HEK293T (cell line): ENCODE results near the gene TOMM5.

ENCODE experiments used
- CTCF ChIA-PET: fragments of 350-600 bp; formaldehyde crosslinking; extraction: SDS; loops from one replicate; lab custom pipeline; 2021; ENCODE audit warnings: antibody characterized with exemption, inconsistent platforms; lab: Yijun Ruan, JAX
- POLR2A ChIA-PET: fragments of 350-600 bp; formaldehyde crosslinking; extraction: SDS; loops from one replicate; lab custom pipeline; 2020; ENCODE audit warnings: antibody characterized with exemption, inconsistent platforms; lab: Yijun Ruan, JAX
- DNase-seq: peaks from one replicate; pipeline ENCODE4 v3.0.0; 2012; ENCODE audit warnings: mixed read lengths; ENCODE audit errors: extremely low spot score
- ARNT ChIP-seq: fragments of 450-650 bp; IDR thresholded peaks from 2 replicates; pipeline ENCODE4 v1.6.1; 2017; ENCODE audit warnings: mild to moderate bottlenecking
- BHLHE40 ChIP-seq: fragments of 450-650 bp; IDR thresholded peaks from 2 replicates; pipeline ENCODE4 v1.6.1; 2016; ENCODE audit warnings: mild to moderate bottlenecking, moderate library complexity, borderline replicate concordance
- CTBP1 ChIP-seq: fragments of 450-650 bp; IDR thresholded peaks from 2 replicates; pipeline ENCODE4 v1.6.1; 2016; ENCODE audit warnings: borderline replicate concordance
- ELF4 ChIP-seq: fragments of 450-650 bp; IDR thresholded peaks from 2 replicates; pipeline ENCODE4 v1.6.1; 2017; ENCODE audit warnings: antibody characterized with exemption
- FOXA1 ChIP-seq: fragments of 450-650 bp; IDR thresholded peaks from 2 replicates; pipeline ENCODE4 v1.6.1; 2016; ENCODE audit warnings: mild to moderate bottlenecking
- FOXK2 ChIP-seq: fragments of 450-650 bp; IDR thresholded peaks from 2 replicates; pipeline ENCODE4 v1.6.1; 2016; ENCODE audit warnings: mild to moderate bottlenecking
- FOXM1 ChIP-seq: fragments of 450-650 bp; IDR thresholded peaks from 2 replicates; pipeline ENCODE4 v1.6.1; 2017; ENCODE audit warnings: mild to moderate bottlenecking, borderline replicate concordance
- HDGF ChIP-seq: fragments of 450-650 bp; IDR thresholded peaks from 2 replicates; pipeline ENCODE4 v1.6.1; 2017; ENCODE audit warnings: antibody characterized with exemption, borderline replicate concordance
- L3MBTL2 ChIP-seq: fragments of 450-650 bp; conservative IDR thresholded peaks from 2 replicates; pipeline ENCODE4 v1.6.1; 2016; ENCODE audit warnings: mild to moderate bottlenecking
- LEF1 ChIP-seq: fragments of 450-650 bp; IDR thresholded peaks from 2 replicates; pipeline ENCODE4 v1.6.1; 2017; ENCODE audit warnings: mild to moderate bottlenecking, borderline replicate concordance
- NFRKB ChIP-seq: fragments of 450-650 bp; IDR thresholded peaks from 2 replicates; pipeline ENCODE4 v1.6.1; 2016; ENCODE audit warnings: mild to moderate bottlenecking, moderate library complexity
- PKNOX1 ChIP-seq: fragments of 450-650 bp; IDR thresholded peaks from 2 replicates; pipeline ENCODE4 v1.6.1; 2016
- SP1 ChIP-seq: fragments of 450-650 bp; IDR thresholded peaks from 2 replicates; pipeline ENCODE4 v1.6.1; 2017
- SUZ12 ChIP-seq: fragments of 450-650 bp; IDR thresholded peaks from 2 replicates; pipeline ENCODE4 v1.6.1; 2016; ENCODE audit warnings: mild to moderate bottlenecking
- TARDBP ChIP-seq: fragments of 450-650 bp; IDR thresholded peaks from 2 replicates; pipeline ENCODE4 v1.6.1; 2016
- ZNF384 ChIP-seq: fragments of 450-650 bp; IDR thresholded peaks from 2 replicates; pipeline ENCODE4 v1.6.1; 2016

Gene TOMM5

GRCh38 chr9:37574241-37574721 is 18.1 kb downstream of the TOMM5 start:
- POLR2A ChIA-PET = interaction anchor here (1.0 kb wide), 1 partner anchor 108 kb away, joined by 3 read pairs; no protein-coding TSS in a partner anchor
- TF ChIP-seq ELF4 (no peak), ZNF384 (no peak), SUZ12 (no peak), CTBP1 (no peak), ARNT (no peak), LEF1 (no peak), NFRKB (no peak), HDGF (no peak), FOXM1 (no peak), TARDBP (no peak), FOXA1 (no peak), SP1 (no peak), FOXK2 (no peak)
- peak; percentile 25 for DNase-seq
- CTCF ChIA-PET = interaction anchor here (0.5 to 0.6 kb wide), 2 partner anchors 19 to 420 kb away, joined by 3 read pairs; no protein-coding TSS in a partner anchor

- DNase-seq = no peak
- CTCF ChIA-PET = no interaction called here
- TF ChIP-seq SUZ12 = no peak
- no peak for TF ChIP-seq L3MBTL2
- TF ChIP-seq ZNF384 = no peak
- no peak for TF ChIP-seq LEF1
- TF ChIP-seq BHLHE40 = no peak
- TF ChIP-seq ELF4 = no peak
- no peak for TF ChIP-seq HDGF
- POLR2A ChIA-PET = no interaction called here
Measured at GRCh38 chr9:37571282-37571681, 21.1 kb downstream of the TOMM5 start.

GRCh38 chr9:37566716-37567115 is 25.7 kb downstream of the TOMM5 start:
- no peak for DNase-seq
- TF ChIP-seq ELF4 = no peak
- TF ChIP-seq SP1 = no peak
- no peak for TF ChIP-seq TARDBP
- TF ChIP-seq LEF1 = no peak
- no peak for TF ChIP-seq ARNT
- TF ChIP-seq HDGF = no peak
- no peak for TF ChIP-seq PKNOX1
- TF ChIP-seq FOXA1 = no peak
- ChIA-PET POLR2A (no interaction called here), CTCF (no interaction called here)

GRCh38 chr9:37565661-37566618 is 26.5 kb downstream of the TOMM5 start:
- TF ChIP-seq LEF1 = no peak
- no peak for DNase-seq
- POLR2A ChIA-PET = no interaction called here
- CTCF ChIA-PET = no interaction called here

- DNase-seq = no peak
- ChIA-PET CTCF (no interaction called here), POLR2A (no interaction called here)
Measured at GRCh38 chr9:37564916-37565315, 27.5 kb downstream of the TOMM5 start.

GRCh38 chr9:37563806-37564513 is 28.4 kb downstream of the TOMM5 start:
- DNase-seq = no peak
- TF ChIP-seq TARDBP = no peak
- no peak for TF ChIP-seq HDGF
- no peak for TF ChIP-seq ZNF384
- no peak for TF ChIP-seq SUZ12
- TF ChIP-seq ELF4 = no peak
- TF ChIP-seq BHLHE40 = no peak
- no peak for TF ChIP-seq FOXM1
- TF ChIP-seq FOXA1 = no peak
- TF ChIP-seq CTBP1 = no peak
- no peak for TF ChIP-seq L3MBTL2
- no peak for TF ChIP-seq NFRKB
- CTCF ChIA-PET = no interaction called here
- POLR2A ChIA-PET = no interaction called here

More at GRCh38 chr9:37564916-37565315, 27.5 kb downstream of the TOMM5 start:
- TF ChIP-seq FOXM1 = no peak
- no peak for TF ChIP-seq L3MBTL2
- TF ChIP-seq SUZ12 = no peak
- no peak for TF ChIP-seq ARNT
- no peak for TF ChIP-seq CTBP1
- no peak for TF ChIP-seq NFRKB

GRCh38 chr9:37562826-37563225 is 29.6 kb downstream of the TOMM5 start:
- POLR2A ChIA-PET = no interaction called here
- no peak for DNase-seq
- CTCF ChIA-PET = no interaction called here
- TF ChIP-seq LEF1 (no peak), BHLHE40 (no peak), SUZ12 (no peak)
